ENCODE data around the gene APEX1. TPM values are rescaled to one million over a fixed set of nuclear protein-coding genes. Genes with fewer than 3 reads are reported as not detected.

APEX1 gene
- total RNA-seq, 1 experiment from 2014 or later = 235 TPM

DNA sequence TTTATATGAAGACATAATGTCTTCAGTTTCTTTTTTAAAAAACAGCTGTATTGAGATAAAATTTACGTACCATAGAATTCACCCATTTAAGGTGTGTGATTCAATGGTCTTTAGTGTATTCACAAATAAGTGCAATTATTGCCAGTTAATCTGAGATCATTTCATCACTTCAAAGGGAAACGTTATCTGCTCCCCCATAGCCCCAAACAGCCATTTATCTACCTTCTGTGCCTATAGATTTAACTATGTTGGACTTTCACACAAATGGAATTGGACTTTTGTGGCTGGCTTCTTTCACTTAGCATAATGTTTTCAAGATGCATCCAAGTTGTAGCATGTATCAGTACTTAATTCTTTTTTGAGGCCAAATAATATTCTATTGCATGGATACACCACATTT is 23.9 kb downstream of the APEX1 start:
- H3K9me2 ChIP-seq (ENCODE audit: insufficient read depth) = no peaks in the 10 kb centered on the region
- no peaks in the 10 kb centered on the region for H3K9me3 ChIP-seq (ENCODE audit: control insufficient read depth in 1 of 2, insufficient read depth in 1 of 2, low read depth in 1 of 2, low read length in 2 of 2)
- H2AFZ ChIP-seq (ENCODE audit: low read depth, low read length, poor library complexity, severe bottlenecking) = no peak overlapping the region
- H4K20me1 ChIP-seq (ENCODE audit: insufficient read depth) = no peaks in the 10 kb centered on the region
- ChIA-PET RAD21 (ENCODE audit: low non-redundant PET in 1 of 2, low total read pairs in 2 of 2, uncharacterized antibody in 2 of 2, unreplicated experiment in 2 of 2) (no interaction called here), CTCF (no interaction called here), POLR2A (no interaction called here)
- no peak overlapping the region for H3K27ac ChIP-seq (ENCODE audit: low read depth, low read length)
- peaks cover 8% of the 10 kb centered on the region for H3K79me2 ChIP-seq (ENCODE audit: insufficient read depth, low read length)
- no peak for DNase-seq (ENCODE audit: low read depth, low spot score)
- H3K27me3 ChIP-seq (ENCODE audit: insufficient read depth, low read length) = no peaks in the 10 kb centered on the region
- no peak overlapping the region for H3K4me3 ChIP-seq (replicated peaks in 1 of 2; ENCODE audit: low read depth in 1 of 2, low read length in 2 of 2)
- ATAC-seq = no peak
- H3K4me2 ChIP-seq (ENCODE audit: low read length) = no peak overlapping the region
- H3K36me3 ChIP-seq (ENCODE audit: control insufficient read depth in 1 of 2, insufficient read depth in 2 of 2, low read length in 2 of 2) = peaks cover 31 to 38% of the 10 kb centered on the region in 2 experiments
- no peak overlapping the region for H3K9ac ChIP-seq (ENCODE audit: low read length)
- H3K4me1 ChIP-seq (ENCODE audit: control insufficient read depth in 1 of 2, insufficient read depth in 2 of 2, low read length in 2 of 2) = no peaks in the 10 kb centered on the region
- TF ChIP-seq CEBPB (IDR thresholded peaks at IDR 0.05; ENCODE audit: low read depth) (no peak), EGR1 (IDR thresholded peaks at IDR 0.05; ENCODE audit: low read depth) (no peak), POLR2AphosphoS5 (IDR thresholded peaks at IDR 0.05; ENCODE audit: low read depth, low read length) (no peak), SRF (IDR thresholded peaks at IDR 0.05; ENCODE audit: low read depth) (no peak), RAD21 (IDR thresholded peaks at IDR 0.05; ENCODE audit: low read depth) (no peak), FOSL1 (IDR thresholded peaks at IDR 0.05; ENCODE audit: low read depth) (no peak), ZNF274 (IDR thresholded peaks at IDR 0.05; ENCODE audit: low read depth, low read length) (no peak), CBX3 (IDR thresholded peaks at IDR 0.05; ENCODE audit: low read depth) (no peak), POLR2A (IDR thresholded peaks at IDR 0.05; ENCODE audit: borderline replicate concordance, extremely low read depth, insufficient read depth, insufficient read length) (no peak), JUND (IDR thresholded peaks at IDR 0.05) (no peak)
- TF ChIP-seq, protein P1, sequence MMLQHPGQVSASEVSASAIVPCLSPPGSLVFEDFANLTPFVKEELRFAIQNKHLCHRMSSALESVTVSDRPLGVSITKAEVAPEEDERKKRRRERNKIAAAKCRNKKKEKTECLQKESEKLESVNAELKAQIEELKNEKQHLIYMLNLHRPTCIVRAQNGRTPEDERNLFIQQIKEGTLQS (IDR thresholded peaks at IDR 0.05) = no peak
- TF ChIP-seq, protein P2, sequence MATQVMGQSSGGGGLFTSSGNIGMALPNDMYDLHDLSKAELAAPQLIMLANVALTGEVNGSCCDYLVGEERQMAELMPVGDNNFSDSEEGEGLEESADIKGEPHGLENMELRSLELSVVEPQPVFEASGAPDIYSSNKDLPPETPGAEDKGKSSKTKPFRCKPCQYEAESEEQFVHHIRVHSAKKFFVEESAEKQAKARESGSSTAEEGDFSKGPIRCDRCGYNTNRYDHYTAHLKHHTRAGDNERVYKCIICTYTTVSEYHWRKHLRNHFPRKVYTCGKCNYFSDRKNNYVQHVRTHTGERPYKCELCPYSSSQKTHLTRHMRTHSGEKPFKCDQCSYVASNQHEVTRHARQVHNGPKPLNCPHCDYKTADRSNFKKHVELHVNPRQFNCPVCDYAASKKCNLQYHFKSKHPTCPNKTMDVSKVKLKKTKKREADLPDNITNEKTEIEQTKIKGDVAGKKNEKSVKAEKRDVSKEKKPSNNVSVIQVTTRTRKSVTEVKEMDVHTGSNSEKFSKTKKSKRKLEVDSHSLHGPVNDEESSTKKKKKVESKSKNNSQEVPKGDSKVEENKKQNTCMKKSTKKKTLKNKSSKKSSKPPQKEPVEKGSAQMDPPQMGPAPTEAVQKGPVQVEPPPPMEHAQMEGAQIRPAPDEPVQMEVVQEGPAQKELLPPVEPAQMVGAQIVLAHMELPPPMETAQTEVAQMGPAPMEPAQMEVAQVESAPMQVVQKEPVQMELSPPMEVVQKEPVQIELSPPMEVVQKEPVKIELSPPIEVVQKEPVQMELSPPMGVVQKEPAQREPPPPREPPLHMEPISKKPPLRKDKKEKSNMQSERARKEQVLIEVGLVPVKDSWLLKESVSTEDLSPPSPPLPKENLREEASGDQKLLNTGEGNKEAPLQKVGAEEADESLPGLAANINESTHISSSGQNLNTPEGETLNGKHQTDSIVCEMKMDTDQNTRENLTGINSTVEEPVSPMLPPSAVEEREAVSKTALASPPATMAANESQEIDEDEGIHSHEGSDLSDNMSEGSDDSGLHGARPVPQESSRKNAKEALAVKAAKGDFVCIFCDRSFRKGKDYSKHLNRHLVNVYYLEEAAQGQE (IDR thresholded peaks at IDR 0.05; ENCODE audit: low read depth) = no peak
- TF ChIP-seq, protein P3, sequence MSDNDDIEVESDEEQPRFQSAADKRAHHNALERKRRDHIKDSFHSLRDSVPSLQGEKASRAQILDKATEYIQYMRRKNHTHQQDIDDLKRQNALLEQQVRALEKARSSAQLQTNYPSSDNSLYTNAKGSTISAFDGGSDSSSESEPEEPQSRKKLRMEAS (IDR thresholded peaks at IDR 0.05) = no peak
- intact Hi-C loops (cut with micrococcal nuclease) = no loop called here
- no TSS peak for BruUV-seq (replicated peaks)
